ENCODE results near the gene COQ4. TPM values are rescaled to one million over a fixed set of nuclear protein-coding genes. Genes with fewer than 3 reads are reported as not detected.

Gene COQ4
- total RNA-seq, 1 experiment from 2014 or later: 45.8 TPM

- TF ChIP-seq YY1 (IDR thresholded peaks at IDR 0.05; ENCODE audit: extremely low read depth, insufficient replicate concordance, low read depth, low read length): no peak
- TF ChIP-seq ZNF274 (IDR thresholded peaks at IDR 0.05; ENCODE audit: low read depth, low read length): no peak
- TF ChIP-seq POLR2AphosphoS5 (IDR thresholded peaks at IDR 0.05; ENCODE audit: low read depth, low read length): no peak
- no peak for TF ChIP-seq MAX (IDR thresholded peaks at IDR 0.05)
- TF ChIP-seq EZH2phosphoT487 (IDR thresholded peaks at IDR 0.05; ENCODE audit: borderline replicate concordance): no peak
- TF ChIP-seq JUND (IDR thresholded peaks at IDR 0.05): no peak
- no peak for TF ChIP-seq RAD21 (IDR thresholded peaks at IDR 0.05; ENCODE audit: low read depth)
- no peak for TF ChIP-seq SP1 (IDR thresholded peaks at IDR 0.05; ENCODE audit: low read depth)
- TF ChIP-seq REST (IDR thresholded peaks at IDR 0.05; ENCODE audit: low read depth): no peak
- TF ChIP-seq, protein P1, sequence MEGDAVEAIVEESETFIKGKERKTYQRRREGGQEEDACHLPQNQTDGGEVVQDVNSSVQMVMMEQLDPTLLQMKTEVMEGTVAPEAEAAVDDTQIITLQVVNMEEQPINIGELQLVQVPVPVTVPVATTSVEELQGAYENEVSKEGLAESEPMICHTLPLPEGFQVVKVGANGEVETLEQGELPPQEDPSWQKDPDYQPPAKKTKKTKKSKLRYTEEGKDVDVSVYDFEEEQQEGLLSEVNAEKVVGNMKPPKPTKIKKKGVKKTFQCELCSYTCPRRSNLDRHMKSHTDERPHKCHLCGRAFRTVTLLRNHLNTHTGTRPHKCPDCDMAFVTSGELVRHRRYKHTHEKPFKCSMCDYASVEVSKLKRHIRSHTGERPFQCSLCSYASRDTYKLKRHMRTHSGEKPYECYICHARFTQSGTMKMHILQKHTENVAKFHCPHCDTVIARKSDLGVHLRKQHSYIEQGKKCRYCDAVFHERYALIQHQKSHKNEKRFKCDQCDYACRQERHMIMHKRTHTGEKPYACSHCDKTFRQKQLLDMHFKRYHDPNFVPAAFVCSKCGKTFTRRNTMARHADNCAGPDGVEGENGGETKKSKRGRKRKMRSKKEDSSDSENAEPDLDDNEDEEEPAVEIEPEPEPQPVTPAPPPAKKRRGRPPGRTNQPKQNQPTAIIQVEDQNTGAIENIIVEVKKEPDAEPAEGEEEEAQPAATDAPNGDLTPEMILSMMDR (IDR thresholded peaks at IDR 0.05 in 2 of 3, conservative IDR thresholded peaks at IDR 0.05 in 1 of 3; ENCODE audit: borderline replicate concordance in 1 of 3, insufficient read depth in 1 of 3, low read depth in 2 of 3, low read length in 2 of 3): no peak
- TF ChIP-seq SRF (IDR thresholded peaks at IDR 0.05; ENCODE audit: low read depth): no peak
- no peak for TF ChIP-seq CEBPB (IDR thresholded peaks at IDR 0.05; ENCODE audit: low read depth)
- peaks cover 7 to 20% of the 10 kb centered on the region in 2 experiments for H3K36me3 ChIP-seq (ENCODE audit: control insufficient read depth in 1 of 2, insufficient read depth in 2 of 2, low read length in 2 of 2)
These were observed 32.8 kb downstream of the COQ4 start for GRCh38 chr9:128355451-128355850.

More at GRCh38 chr9:128355451-128355850, 32.8 kb downstream of the COQ4 start:
- H2AFZ ChIP-seq (ENCODE audit: low read depth, low read length, poor library complexity, severe bottlenecking): no peak overlapping the region
- RAD21 ChIA-PET (ENCODE audit: low non-redundant PET in 1 of 2, low total read pairs in 2 of 2, uncharacterized antibody in 2 of 2, unreplicated experiment in 2 of 2): no interaction called here
- POLR2A ChIA-PET: no interaction called here
- CTCF ChIA-PET: no interaction called here
- H3K9ac ChIP-seq (ENCODE audit: low read length): no peak overlapping the region
- no TSS peak for BruUV-seq (replicated peaks)
- intact Hi-C loops (cut with micrococcal nuclease): no loop called here
- H3K4me1 ChIP-seq (ENCODE audit: control insufficient read depth in 1 of 2, insufficient read depth in 2 of 2, low read length in 2 of 2): peaks cover 0 to 10% of the 10 kb centered on the region in 2 experiments; a peak in 1 of 4 replicates
- no peaks in the 10 kb centered on the region for H3K79me2 ChIP-seq (ENCODE audit: insufficient read depth, low read length)
- H3K4me2 ChIP-seq (ENCODE audit: low read length): no peak overlapping the region
- no peaks in the 10 kb centered on the region for H4K20me1 ChIP-seq (ENCODE audit: insufficient read depth)
- ATAC-seq (no peak), DNase-seq (ENCODE audit: low read depth, low spot score) (no peak)
- no peak overlapping the region for H3K4me3 ChIP-seq (replicated peaks in 1 of 2; ENCODE audit: low read depth in 1 of 2, low read length in 2 of 2)
- no peaks in the 10 kb centered on the region for H3K9me3 ChIP-seq (ENCODE audit: control insufficient read depth in 1 of 2, insufficient read depth in 1 of 2, low read depth in 1 of 2, low read length in 2 of 2)
- H3K27ac ChIP-seq (ENCODE audit: low read depth, low read length): no peak overlapping the region
- H3K27me3 ChIP-seq (ENCODE audit: insufficient read depth, low read length): no peaks in the 10 kb centered on the region
- no peaks in the 10 kb centered on the region for H3K9me2 ChIP-seq (ENCODE audit: insufficient read depth)

Data from HCT116 (cell line).